Activated naive CD8-positive, alpha-beta T cell treated with anti-CD3 and anti-CD28 coated beads, Interleukin-2, amount 50 U/mL, for 16 hours (primary cell): ENCODE data around the gene FAM177A1.

Source experiments
- DNase-seq: peaks from one replicate; pipeline ENCODE4 v3.0.0-alpha.2; 2020; ENCODE audit warnings: low read depth, low spot score

The FAM177A1 gene

DNA sequence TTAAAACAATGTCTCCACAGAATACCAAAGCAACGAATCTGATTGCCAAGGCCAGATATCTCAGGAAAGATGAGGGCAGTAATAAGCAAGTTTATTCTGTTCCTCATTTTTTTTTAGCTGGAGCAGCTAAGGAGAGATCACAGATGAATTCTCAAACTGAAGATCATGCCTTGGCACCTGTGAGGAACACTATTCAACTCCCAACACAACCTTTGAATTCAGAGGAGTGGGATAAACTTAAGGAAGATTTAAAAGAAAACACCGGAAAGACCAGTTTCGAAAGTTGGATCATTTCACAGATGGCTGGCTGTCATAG, 77.3 kb downstream of the FAM177A1 start:
- no peak for DNase-seq

DNA sequence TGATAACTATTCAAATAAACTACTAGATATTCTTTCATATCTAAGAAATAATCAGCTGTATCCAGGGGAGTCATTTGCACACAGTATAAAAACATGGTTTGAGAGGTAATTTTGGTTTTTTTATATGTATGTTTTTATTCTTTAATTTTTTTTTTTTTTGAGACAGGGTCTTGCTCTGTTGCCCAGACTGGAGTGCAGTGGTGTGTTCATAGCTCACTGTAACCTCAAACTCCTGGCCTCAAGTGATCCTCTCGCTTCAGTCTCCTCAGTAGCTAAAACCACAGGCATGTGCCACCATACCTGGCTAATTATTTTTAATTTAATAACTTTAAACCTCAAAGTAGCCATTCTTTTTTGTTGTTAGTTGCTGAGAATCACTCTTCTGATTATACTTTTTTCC, 78.1 kb downstream of the FAM177A1 start:
- no peak for DNase-seq
